Activated effector memory CD4-positive, alpha-beta T cell treated with anti-CD3 and anti-CD28 coated beads, Interleukin-2, amount 50 U/mL, for 16 hours (primary cell): Measurements from ENCODE around the gene CELF2.
A peak's percentile ranks its signal among the peaks of the same experiment; 100 is the strongest.

Experiments
- DNase-seq: peaks from one replicate; pipeline ENCODE4 v3.0.0-alpha.2; 2020

Gene CELF2

DNA sequence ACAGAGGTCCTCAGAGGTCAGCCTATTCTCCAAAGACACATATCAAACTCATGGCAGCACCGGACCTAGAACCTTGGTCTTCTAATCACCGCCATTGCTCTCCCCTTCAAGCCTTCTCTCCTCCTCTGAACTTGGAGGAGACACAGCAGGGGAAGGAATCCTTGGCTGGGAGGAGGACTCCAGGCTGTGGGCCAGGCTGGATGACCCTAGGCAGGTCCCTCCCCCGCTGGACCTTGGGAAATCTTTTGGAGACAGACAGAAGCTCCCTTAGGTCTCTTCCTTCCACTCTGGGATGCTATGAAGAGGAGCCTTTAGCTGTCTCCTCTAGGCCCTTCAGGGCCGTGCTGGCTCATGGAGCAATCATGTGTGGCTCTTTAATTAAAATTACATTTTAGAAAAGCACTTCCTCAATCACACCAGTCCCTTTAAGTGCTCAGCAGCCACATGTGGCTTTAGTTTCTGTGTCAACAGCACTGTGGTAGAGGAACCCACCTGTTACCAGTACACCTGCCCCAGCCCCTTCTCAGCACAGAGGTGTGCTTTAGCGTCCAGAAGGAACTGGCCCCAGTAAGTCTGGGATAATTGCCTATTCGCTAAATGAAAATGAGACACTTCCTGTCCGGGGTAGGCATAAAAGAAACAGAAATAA is 238.2 kb downstream of the CELF2 start:
- DNase-seq: no peak

DNA sequence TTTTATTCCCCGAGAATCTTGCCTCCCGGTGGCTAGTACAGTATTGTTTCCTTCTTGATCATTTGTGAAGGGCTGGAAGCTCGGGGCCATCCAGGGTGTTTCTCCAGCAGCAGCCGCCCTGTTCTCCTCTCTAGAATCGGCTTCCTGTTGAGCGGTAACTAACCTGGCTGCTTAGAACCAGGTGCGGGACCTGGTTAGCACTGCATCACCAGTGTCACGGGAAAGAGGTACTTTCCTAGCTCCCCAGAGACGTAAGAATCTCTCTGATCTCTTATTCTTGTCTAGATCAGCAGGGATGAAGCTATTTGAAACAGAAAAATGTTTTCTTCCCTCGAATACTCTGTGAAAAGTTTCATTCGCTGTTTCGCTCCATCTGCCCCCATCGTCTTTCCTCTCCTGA is 239.2 kb downstream of the CELF2 start:
- no peak for DNase-seq

DNA sequence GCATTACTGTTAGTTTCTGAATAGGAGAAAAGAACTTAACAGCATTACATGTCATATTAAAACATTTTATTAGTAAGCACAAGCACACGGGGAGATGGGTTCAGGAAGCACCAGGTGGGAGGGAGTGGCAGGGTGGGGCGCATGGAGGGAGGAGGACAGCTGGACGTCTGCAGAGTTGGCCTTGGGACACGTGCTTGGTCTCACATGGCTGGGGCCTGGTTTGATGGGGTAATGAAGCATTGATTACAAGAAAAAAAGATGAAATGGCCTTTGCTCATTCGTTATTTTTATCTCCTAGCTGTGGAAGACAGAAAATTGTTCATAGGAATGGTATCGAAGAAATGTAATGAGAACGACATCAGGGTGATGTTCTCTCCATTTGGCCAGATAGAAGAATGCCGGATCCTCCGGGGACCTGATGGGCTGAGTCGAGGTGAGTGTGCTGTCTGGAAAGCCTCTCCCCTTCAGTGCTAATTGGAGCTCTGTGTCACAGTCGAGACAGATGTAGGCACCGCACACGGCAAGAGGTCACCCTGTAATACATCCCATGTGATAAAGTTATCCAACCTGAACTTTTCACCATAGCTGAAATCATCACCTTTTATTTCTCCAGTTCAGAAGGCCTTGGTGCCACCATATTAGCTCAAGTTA is 239.9 kb downstream of the CELF2 start:
- no peak for DNase-seq

DNA sequence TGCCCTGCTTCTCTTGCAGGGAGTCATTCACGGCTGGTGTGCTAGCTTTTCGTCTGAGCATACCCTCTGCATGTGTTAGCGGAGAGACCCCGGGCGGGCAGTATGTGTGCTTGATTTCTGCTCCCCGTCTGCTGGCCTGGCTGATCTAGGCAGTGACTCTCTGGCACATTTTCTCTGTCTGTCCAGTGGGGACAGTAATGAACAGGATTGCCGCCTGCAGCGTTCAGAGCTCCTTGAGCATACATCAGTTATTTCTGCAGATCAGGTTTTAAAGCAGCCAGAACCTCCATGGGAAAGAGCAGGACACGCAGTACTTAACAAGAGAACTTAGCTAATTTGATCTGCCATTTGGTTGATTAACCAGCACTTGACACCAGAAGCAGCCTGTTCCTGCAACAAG is 242.5 kb downstream of the CELF2 start:
- no peak for DNase-seq

DNA sequence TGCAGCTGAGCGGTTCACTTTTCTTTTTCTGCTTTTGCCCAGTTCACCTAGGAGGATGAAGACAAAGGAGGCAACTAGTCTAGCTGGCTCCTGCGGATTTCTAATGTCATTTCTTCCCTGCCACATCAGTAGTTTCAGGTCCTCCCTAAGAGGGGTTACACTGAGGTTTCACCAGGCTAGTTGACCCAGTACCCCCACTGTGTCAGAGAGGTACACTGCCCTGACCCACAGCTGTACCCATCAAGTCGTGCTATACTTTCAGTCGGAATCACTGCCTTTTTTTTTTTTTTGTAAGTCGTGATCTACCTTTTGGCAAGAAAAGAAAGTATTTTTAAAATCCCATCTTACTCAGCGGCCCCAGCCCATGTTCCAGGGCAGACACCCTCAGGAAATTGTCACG is 243.5 kb downstream of the CELF2 start:
- no peak for DNase-seq

DNA sequence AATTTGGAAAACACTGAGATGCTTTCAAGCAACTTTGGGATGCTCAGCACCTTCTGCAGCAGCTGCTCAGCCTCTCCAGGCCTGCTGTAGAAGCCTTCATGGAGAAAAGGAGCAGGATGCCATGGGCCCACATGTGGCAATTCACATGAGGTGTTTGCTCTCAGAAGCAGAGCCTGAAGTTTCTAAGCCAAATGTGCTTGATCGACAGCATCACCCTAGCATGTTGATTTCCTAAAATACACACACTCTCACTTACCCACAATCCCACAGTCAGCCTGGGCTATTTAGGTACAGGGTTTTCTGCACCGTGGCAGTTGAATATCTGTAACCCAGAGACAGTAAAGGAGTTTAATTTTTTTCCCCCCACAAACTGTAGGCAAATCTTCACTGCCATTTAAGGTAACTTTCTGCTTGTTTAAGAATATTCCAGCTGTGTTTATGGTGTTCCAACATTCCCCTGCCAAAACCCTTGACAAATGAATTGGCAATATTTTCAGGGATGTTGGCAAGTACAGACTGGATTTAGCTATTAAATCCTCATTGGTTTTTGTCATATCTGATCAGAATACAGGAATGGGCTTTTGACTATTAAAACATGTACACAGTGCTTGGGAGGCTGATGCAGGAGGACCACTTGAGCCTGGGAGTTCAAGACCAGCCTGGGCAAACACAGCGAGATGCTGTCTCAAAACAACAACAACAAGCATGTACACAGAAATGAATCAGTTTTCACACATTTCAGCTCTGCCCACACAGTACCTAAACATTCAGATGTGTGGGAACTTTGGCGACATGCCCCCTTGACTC is 244.2 kb downstream of the CELF2 start:
- DNase-seq: no peak

DNA sequence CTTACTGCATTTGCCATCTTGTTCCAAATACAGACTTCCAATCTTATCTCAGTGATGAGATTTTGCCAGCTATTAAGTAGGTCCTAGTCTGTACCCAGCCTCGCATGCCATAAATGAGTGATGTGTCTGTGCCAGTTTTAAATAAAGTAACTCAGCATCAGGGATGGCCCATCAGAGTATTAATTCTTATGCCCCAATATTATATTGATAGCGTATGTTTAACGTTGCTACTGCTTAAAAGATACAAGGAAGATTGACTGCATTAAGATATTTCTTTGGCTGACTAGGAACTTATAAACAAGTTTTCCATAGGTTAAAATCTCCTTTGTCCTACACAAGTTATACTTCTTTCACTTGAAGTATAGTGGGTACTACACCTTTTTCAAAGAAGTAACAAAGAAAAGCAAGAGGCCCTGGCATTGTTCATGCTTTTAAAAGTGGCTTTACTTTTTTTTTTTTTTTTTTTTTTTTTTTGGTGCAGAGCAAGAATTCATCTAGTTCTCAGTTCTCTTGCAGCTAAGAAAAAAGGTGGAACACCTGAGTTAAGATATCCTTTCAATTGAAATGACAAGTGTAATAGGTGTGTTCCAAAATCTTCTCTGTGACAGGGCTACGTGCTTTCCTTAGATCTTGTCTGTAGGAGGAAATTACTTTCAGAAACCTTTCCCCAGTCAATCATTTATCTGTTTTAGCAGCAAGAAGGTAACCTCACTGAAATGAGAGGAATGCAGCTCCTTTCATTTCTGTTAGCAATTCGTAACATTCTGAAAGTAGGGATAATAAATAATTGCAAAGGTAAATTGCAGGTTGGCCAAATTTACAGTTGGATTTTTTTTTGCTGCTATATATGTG is 245.0 kb downstream of the CELF2 start:
- DNase-seq: no peak

DNA sequence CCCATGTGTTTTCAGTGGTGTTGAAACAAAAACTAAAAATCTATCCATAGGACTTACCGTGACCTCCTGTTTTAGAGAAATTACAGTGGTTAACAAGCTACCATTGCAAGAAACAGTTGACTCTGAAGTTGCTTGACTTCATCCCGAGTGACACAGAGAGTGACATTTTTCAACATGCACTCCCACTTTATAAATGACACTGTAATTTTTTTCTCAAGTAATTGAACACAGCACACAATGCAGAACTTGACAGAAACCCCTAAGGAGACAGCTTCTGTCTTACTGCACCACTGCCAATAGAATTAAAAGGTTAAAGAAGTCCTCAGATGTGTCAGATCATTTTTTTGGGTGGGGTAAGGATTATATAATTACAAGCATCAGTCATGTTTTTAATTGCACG is 246.1 kb downstream of the CELF2 start:
- DNase-seq: no peak

DNA sequence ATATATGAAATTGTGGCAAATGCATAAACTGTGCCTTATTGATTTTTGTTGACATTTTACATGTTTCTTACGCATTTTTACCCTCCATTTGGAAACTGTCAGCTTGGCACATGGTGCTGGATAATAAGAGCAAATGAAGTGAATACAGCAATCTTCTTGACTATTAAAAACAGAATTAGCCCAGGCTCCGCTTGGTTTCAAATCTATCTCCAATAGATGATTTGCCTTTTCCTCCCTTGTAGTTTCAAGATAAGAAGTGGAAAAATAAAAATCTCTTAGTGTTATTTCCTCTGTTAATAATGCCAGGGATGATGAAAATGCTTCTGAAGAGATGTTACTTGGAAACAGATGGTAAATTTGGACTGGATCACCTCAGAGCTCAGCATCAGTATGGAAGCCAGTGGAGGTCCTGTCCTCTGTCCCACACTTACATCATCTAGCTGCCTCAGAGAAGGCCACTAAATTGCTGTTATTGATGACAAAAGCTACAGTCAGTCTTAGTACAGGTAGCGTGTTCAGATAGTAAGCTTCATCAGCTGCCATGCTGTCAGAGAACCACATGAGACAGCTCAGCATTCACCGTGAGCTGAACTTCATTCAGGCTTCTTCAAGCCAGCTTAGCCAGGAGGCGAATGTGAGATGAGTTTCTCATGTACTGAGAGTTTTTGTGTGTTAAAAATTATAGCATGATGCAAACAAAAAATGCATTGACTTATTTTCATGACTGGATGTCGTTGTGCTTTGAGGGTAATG is 246.8 kb downstream of the CELF2 start:
- no peak for DNase-seq

DNA sequence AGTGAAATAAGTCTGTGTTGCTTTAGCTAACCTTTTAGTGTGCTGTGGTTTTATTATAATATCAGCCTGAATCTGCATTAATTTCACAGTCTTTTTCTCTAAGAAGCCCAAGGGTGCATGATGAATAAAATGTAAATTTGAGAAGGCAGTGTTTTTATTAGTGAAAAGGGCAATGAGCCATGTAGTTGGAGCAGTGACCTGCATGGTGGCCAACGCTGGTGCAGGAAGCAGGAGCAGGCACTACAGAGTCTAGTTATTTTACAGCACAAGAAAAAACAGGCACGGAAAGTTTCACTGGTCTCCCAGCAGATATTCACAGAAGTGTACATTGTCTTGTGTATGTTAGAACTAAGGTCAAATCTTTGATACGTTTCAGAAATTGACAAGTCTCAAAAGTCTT is 247.8 kb downstream of the CELF2 start:
- DNase-seq: no peak

DNA sequence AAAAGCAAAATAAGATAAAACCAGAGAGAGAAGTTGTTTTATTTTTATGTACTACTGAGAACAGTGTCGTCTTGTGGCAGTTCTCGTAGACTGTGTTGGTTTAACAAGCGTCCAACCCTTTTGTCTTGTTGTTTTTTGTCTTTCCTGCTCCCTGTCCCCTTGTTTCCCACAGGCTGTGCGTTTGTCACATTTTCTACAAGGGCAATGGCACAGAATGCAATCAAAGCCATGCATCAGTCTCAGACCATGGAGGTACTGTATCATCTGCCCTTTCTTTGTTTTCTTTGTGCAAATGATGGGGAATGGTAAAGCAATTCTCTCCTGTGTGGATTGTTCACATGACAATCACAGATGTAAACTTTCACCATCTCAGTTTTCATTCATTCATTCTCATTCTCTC is 248.8 kb downstream of the CELF2 start:
- DNase-seq: no peak

DNA sequence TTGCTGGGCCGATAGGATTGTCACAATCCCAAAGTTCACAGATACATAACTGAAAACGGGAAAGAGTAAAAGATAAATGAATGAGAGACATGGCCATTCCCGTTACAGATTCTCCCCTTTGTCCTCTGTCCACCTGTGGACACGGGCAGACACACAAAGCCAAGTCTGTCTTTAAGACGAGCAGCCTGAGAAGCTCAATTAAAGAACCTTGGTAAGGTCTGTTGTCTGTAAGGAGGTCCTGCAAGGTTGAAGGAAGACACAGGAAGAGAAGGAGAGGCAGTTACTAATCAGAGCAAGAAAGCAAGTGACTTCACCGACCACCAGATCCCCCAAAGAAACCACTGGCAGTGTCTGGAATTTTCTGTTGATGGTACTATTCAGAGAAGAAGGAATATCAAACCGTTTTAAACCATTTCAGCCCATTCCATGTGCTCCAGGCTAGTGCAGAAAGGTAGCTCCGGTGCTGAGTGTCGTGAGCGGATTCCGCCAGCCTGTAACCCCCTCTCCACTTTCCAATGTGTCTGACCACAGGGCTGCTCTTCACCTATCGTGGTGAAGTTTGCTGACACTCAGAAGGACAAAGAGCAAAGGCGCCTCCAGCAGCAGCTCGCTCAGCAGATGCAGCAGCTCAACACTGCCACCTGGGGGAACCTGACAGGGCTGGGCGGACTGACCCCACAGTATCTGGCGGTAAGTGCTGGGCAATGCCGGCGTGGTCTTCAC is 252.6 kb downstream of the CELF2 start:
- DNase-seq: peak; percentile 90

DNA sequence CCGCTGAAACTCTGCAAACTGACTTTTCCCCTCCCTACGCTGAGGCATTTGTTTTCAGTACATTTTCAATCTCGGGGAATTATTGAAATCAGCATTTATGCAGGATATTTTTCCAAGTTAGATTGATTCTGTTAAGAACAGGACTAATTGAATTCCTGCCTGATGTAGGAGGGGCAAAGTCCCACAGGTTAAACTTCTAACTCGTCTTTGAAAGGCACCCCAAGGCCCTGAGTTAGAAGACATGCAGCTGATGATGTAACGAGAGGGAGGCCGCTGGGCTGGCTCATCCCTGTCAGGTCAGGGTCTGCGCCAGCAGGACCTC is 253.1 kb downstream of the CELF2 start:
- no peak for DNase-seq

DNA sequence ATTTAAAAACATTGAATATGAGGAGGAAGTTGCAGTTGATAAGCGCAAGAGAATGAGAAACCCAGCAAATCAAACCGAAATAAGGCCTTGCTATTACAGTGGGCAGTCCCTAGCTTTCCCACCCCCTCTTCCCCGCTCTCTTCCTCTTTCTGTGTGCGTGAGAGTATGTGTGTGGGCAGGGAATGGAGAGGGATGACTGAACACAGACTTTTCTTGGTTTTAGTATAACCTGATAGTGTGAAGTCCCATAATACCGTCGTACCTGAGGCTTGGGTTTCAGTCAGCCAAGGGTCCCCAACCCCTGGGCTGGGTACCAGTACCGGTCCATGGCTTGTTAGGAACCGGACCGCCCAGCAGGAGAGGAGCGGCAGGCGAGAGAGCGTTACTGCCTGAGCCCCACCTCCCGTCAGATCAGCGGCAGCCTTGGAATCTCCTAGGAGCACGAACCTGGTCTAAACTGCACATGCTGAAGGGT is 255.3 kb downstream of the CELF2 start:
- DNase-seq: no peak

DNA sequence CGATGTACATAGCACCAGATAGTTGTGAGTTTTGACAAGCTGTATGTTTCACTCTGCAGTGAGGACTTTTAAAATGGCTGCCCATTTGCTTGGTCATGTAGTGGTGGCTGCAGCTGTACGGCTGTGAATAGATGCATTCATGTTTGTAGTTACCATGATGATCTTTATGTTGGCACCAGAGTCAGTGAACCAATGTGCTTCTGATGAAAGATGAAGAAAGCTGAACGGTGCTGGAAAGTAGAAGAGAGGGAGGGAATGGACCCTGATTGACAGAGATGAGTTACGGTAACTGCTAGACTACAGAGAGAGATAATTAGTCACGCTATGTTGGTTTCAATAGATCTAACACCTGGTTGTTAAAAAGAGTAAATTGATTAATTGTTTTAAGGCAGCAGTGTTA is 256.8 kb downstream of the CELF2 start:
- DNase-seq: no peak

DNA sequence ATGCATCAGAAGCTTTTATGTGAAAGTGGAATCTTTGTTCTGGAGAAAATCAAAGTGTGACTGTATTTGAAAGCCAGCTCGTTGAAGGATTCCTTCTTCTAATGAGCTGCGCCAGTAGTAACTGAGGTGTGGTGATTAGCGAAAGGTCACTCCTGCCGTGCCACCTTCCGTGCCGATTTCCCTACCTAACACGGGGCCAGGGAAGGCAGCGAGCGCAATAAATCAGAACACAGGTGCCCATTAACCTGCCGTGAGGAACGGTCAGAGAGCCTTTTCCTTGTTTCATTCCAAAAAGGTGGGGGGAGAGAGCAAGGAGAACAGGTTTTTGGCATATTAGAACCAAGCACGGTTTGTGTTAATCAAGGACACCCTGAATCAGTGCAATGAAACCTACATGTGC is 258.0 kb downstream of the CELF2 start:
- no peak for DNase-seq

DNA sequence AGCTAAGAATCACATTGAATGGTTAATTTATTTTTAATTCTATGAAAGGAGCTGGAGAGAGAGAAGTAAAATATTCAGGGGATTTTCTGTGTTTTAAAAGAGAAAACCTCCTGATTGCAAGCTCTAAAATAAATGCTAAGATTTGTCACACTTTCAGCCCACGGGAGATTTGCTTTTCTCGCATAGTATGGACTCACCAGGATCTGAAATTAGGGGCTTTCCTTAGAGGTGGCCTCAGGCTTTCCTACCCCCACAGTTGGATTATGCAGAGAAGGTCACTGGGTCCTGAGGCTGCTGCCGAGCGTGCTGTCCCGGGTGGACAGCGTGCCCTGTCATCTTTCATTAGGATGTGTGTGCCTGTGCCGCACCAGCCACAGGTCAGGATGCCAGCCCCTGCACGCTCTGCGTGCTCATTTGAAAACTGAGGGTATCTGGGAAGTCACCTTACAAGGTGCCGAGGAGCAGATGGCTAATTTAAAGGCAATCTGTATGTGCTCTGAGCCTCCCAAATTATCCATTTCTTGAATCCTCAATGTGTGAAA is 258.8 kb downstream of the CELF2 start:
- DNase-seq: no peak

DNA sequence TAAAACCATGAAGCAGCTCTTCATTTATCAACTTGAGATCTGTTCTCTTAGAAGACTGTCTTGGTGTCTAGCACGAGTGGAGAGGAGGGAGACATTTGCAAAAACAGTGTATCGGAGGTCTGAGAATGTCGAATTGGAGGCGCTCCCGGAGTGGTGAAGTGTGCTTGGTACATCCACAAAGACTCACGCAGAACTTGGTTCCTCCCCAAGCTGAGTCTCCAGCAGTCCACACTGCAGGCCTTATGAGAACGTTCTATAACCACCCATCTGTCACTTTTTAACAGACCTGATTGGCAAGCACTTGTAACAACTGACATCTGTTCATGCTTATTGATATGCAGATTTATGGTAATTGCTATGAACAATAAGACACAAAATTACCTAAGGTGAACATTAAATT is 261.6 kb downstream of the CELF2 start:
- no peak for DNase-seq

DNA sequence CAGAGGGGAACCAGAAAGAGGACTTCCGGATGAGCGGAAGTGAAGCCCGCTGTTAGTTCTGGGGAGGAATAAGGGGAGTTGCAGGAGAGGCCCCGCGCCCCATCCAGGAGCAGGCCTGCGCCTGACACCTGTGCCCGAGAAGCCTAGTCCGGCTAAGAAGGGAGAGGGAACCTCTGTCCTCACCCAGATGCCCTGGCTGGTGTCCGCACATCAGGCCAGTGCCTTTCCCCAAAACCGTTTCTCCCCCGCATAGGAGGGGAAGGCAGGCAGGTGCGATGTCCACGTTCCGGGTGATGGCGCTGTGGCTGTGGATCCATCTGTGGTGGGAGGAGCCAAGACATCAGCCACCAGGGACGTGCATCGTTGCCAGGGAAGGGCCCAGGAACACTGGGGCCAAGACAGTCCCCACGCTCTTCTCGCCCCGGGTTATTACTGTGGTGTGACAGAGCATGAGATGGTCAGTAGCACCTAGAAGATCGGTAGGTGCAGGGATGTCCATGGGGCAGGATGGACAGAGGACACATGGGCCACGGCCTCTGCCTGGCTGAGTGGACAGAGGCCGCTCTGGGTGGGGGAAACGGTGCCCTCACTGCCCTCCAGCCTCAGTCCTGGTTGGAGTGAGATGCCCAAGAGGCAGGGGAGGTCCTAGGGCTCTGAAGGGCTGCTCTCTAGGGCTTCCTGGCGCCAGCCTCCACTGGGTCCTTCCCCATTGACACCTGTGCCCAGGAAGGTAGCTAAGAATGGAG is 262.7 kb downstream of the CELF2 start:
- no peak for DNase-seq

DNA sequence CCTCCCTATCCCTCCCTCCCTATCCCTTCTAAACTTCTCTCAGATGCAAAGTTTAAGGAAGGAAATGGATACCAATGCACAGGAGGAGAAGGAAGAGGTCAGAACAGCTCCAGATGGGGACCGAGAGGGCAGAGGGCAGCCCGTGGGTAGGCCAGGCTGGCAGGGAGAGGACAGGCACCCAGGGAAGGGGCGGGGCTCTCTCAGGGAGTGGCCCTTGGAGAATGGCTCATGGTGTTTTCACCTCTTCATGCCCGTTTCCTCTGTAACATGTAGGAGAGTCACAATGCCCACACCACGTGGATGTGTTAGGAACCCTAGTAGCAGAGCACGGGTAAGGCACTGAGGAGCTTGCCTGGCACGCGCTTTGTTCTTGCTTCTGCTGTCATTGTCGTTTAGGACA is 264.5 kb downstream of the CELF2 start:
- no peak for DNase-seq

DNA sequence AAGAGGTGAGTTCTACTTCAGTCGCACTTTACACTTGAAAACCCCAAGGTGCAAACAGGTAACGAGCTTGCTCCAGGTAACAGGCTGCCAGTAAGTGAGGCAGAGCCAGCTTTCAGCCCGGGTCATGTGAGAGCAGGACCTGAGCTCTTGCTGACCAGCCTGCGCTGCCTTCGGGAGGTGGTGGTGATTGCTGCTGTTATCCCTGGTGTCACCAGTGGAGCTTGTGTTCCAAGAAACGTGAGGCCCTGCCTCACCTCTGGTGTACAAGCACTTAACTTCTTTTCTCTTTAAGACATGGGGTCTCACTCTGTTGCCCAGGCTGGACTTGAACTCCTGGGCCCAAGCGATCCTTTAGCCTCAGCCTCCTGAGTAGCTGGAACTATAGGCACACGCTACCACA is 265.0 kb downstream of the CELF2 start:
- DNase-seq: no peak
